NCI-H345 (cell line): Measurements from ENCODE around the gene NAV3.

ENCODE experiments used
- DNase-seq: peaks from one replicate; lab custom pipeline; 2025; lab: John Stamatoyannopoulos, UW

NAV3 gene

DNA sequence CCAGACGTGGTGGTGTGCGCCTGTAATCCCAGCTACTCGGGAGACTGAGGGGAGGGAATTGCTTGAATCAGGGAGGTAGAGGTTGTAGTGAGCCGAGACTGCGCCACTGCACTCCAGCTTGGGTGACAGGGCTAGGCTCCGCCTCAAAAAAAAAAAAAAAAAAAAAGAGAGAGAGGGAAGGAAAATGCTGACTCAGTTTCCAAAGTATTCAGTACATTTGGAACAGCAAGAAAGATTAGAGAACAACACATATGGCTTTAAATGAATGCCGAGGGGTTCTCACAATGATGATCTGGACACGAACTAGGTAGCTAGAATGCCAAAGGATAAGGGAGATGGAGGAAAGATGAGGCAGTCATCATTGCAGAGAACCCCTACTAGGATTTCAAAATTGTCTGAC lies 97.4 kb downstream of the NAV3 start:
- DNase-seq, result no peak

- DNase-seq, result no peak
These were observed 101.5 kb downstream of the NAV3 start for GRCh38 chr12:77932216-77932615.

GRCh38 chr12:77938301-77938700 lies 107.6 kb downstream of the NAV3 start:
- DNase-seq, result no peak

GRCh38 chr12:77940011-77940423 lies 109.3 kb downstream of the NAV3 start:
- DNase-seq, result no peak

DNA sequence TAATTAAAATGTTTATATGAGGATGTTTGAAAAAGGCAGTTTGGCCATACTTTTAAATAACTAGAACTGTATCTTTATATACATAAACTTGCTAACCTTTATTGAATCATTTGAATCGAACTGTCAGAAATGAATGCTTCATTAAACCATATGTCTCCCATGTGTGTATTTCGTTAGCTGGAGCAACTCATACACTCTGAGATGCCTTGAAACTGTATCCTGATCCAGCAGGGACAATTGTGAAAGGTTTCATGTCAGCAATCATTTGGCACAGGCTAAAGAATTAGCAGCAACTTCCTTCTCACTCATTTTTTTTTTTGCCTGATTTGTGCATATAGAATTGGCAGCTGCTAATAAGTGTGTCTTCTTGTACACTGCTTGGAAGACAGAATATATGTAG lies 109.9 kb downstream of the NAV3 start:
- DNase-seq, result no peak

DNA sequence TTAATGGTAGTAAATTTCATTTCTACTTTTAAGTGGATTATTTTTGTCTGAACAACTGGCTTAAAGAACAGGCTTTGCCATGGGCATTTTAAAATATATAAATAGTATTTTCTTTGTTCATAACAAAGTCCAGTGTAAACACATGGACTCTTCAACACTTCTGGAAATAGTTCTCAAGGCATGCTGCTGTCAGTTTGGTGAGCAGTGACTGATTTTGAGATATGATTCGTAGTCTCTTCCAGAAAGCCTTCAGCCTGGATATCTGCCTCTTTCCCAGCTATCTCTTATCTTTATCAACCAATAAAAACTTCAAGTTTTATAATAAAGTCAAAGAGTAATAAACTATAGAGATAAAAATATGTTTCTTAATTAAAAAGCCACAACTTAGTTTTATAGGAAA lies 110.7 kb downstream of the NAV3 start:
- DNase-seq, result no peak

DNA sequence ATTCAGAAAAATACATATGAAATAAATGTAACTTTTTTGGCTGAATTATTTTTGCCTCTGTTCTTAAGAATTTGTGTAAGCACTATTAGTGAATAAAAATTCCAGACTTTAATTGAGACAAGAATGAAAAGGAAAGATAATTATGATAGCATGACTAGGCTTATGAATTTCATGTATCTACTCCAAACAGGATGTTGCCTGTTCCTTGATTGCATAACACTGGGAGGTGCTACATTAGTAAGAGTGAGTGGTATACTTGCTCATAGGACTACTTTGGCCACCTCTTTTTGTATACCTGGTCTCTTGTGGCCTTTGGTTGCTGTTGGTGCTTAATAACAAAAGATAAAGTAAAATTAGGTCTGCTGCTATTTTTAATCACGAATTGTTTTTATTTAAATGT lies 112.8 kb downstream of the NAV3 start:
- no peak for DNase-seq

DNA sequence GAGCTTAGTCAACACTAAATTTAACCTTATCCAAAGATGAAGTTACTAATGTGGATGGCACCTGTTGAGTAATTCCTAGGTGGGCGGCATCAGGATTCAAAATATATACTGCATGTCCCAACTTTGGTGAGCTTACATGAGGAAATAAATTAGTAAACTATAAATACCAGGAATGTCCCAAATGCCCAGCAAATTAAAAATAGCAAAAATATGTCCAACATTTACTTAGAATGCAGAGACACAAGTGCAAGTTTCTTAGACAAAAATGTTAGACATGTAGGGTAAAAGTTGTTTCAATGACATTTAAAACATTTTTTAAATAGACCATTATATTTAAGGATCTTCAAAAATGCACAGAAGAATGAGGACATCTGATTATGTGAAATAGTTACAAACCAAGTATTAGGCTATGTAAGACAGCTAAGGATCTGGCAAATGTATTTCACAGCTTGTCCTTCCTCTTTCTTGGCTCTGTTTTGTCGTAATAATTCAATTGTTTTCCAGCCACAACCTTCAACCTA lies 115.9 kb downstream of the NAV3 start:
- no peak for DNase-seq

- DNase-seq, result no peak
These were observed 116.6 kb downstream of the NAV3 start for GRCh38 chr12:77947330-77947729.

DNA sequence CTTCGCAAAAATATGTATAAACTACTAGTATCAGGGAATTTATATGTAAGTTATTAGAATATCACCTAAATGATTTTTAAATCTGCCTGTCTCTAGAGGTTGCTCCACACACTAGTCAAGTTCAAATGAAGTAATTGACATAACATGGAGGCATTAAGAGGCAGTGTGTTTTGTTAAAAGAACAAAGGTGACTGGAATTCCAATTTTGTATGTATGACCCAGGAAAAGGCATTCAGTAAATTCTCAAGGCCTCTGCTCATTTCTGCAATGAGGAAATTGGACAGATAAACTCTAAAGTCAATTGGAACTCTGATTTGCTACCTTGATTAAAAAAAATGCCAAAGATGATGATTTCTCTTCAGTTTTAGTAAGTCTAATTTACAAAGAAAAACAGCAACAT lies 117.1 kb downstream of the NAV3 start:
- no peak for DNase-seq

DNA sequence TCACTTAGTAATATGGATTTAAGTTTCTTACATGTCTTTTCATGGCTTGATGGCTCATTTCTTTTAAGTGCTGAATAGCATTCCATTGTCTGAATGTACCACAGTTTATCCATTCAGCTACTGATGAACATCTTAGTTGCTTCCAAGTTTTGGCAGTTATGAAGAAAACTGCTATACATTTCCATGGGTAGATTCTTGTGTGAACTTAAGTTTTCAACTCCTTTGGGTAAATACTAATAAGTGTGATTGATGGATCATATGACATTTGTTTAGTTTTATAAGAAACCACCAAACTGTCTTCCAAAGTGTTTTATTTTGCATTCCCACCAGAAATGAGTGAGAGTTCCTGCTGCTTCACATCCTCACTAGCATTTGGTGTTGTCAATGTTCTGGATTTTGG lies 119.2 kb downstream of the NAV3 start:
- DNase-seq, result no peak

DNA sequence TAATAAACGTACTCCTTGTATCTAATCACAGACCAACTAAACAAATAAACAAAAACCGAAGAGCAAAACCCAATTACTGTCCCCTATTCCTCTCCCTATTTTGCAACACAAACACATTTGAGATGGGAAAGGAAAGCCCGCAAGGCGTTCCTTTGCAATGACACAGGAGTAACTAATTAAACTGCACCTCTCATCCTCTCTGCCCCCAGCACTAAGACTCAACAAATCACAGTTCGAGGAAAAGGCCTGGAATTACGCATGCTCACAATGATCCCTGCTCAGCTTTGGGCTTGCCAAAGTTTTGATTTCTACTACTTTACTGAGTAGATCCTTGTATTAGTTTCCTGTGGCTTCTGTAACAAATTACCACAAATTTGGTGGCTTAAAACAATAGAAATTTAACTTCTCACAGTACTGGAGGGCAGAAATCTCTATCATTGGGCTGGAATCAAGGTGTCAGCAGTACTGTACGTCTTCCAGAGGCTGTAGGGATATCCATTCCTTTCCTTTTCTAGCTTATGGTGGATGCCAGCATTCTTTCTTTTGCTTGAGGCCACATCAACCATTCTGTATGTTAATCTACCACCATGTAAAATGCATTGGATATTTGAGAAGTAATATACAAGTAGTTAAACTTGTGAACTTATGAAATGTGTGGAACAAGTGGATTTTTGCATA lies 123.0 kb downstream of the NAV3 start:
- DNase-seq, result no peak

GRCh38 chr12:77954206-77954555 lies 123.5 kb downstream of the NAV3 start:
- no peak for DNase-seq

- DNase-seq, result no peak
These were observed 126.4 kb downstream of the NAV3 start for GRCh38 chr12:77957062-77957461.

GRCh38 chr12:77963576-77964178 lies 133.0 kb downstream of the NAV3 start:
- DNase-seq, result no peak

DNA sequence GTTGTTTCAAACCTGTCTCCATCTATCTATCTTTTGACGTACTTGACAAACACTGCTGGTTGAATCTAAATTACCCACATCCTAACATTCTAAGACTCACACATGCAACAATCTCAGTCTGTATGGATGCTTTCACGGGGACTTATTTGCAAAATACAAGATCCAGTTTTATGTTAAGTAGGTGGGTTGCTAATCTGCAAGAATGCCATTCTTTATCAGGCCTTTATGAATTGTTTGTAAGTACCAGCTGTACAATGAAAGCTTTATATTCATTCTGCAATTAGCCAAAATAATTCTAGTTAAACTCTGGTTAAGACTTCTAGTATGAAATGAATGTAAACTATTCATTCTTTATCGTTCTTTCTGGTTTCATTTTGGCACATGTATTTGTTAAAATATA lies 135.1 kb downstream of the NAV3 start:
- no peak for DNase-seq

GRCh38 chr12:77968021-77968420 lies 137.3 kb downstream of the NAV3 start:
- DNase-seq, result no peak

DNA sequence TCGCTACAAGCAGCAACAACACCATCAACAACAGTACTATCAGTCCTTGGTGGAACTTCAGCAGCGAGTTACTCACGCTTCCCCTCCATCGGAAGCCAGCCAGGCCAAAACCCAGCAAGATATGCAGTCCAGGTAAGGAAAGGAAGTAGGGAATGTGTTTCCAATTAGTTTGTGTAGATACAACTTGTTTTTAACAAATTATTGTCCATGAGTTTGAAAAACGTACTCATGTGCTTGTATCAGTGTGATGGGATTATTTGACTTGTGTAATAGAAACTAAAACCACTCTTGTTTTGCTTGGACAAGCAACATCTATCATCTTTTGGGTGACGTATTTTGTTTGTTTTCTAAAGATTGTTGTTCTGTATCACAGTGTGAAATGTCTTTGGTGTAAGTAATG lies 137.9 kb downstream of the NAV3 start:
- no peak for DNase-seq

DNA sequence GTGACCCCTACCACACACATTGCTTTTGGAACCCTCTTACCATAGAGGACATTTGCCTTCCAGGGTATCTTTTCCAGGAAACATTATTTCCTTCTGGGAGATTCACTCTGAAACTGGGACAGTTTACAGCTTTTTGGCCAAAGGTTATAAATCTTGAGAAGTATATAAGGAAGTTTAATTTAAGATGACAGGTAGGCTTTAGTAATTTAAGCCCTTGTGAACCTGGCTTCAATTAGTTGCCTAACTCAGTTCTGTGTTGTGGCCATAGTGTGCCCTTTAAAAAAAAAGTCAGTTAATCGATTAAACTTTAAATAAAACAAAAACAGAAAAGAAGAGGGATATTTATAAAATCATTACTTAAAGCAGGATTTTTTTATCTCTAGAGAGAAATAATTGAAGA lies 142.9 kb downstream of the NAV3 start:
- no peak for DNase-seq

- no peak for DNase-seq
These were observed 144.0 kb downstream of the NAV3 start for GRCh38 chr12:77974645-77975044.

GRCh38 chr12:77979597-77980250 lies 149.0 kb downstream of the NAV3 start:
- DNase-seq, result no peak

- no peak for DNase-seq
These were observed 150.1 kb downstream of the NAV3 start for GRCh38 chr12:77980782-77981181.

- no peak for DNase-seq
These were observed 153.2 kb downstream of the NAV3 start for GRCh38 chr12:77983859-77984258.

DNA sequence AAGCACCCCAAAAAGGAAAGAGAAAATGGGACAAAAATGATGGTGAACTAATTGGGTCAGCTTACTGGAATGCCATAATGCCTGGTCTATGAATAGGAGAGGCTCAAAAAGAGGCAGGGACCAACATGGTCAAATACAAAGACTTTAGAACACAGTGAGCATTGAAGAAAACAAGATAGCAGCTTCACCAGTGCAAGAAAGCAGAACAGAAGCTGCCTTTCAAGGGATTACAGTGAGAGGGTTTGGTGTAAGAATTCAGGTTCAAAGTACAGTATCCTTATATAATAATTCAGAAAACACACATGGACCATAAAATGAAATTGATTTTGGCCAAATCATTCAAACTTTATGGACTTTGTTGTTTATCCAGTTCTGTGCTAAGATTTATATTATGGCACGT lies 162.1 kb downstream of the NAV3 start:
- no peak for DNase-seq
